ENCODE data around the gene CYB5RL. TPM values are rescaled to one million over a fixed set of nuclear protein-coding genes. Genes with fewer than 3 reads are reported as not detected.

Gene CYB5RL
- total RNA-seq, 4 donors from 2014 or later = 1.9 to 5.1 (median 3.6) TPM

DNA sequence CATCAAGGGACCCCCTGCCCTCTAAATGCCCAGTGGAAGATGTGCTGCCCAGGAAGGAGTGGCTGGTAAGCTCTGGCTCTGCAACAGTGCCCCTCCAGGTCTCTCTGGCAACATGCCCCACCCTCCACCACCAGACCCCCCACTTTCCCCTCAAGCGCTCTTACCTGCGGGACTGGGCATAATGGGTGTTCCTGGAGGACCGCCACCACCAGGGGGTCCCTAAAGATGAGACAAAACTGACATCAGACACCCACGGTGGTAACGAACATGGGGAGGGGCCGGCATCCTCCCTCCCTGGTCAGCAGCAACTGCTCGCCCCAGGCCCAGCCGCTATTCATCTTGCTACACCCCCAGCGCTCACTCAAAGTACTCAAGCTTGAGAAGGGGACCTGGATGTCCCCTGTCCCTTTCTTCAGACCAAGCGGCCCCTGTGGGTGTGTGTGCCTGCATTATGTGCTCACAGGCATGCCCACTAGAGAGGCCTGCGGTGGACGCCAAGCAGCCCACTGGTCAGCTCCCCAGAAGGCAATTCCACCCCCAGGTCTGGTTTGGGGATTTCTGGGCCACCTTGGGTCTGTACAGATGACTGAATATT lies 41.0 kb upstream of the CYB5RL start:
- TF ChIP-seq POLR2AphosphoS5 (IDR thresholded peaks at IDR 0.05) (no peak), CTCF (IDR thresholded peaks at IDR 0.05) (no peak), POLR2A (IDR thresholded peaks at IDR 0.05) (no peak), EP300 (IDR thresholded peaks at IDR 0.05; ENCODE audit: low read depth) (no peak)
- Histone ChIP-seq H3K27me3 (no peaks in the 10 kb centered on the region), H3K4me1 (no peaks in the 10 kb centered on the region), H3K4me3 (no peak overlapping the region), H3K36me3 (peaks cover 0 to 18% (median 7%) of the 10 kb centered on the region in 4 donors), H3K9me3 (no peaks in the 10 kb centered on the region), H3K27ac (no peak overlapping the region)
- in situ Hi-C loops (cut with MboI; ENCODE audit: low pct_ligation_motif_present in 1 of 4, low pct_unique_long_range_greater_than_20kb in 1 of 4, low sequenced_read_pairs in 3 of 4) = no loop called here
- intact Hi-C loops (cut with DNase I; ENCODE audit: low total_unique reads) = loop anchor here (5.0 kb wide), 1 partner anchor 404 kb away; the partner anchor contains the start of gene NDC1
- no peak for DNase-seq
- 95% methylated on average over 12 of the region's 12 CpGs; no CpG with 5 or more reads in 1 of the 2 donors for WGBS, 2 donors (ENCODE audit: low coverage in 1 of 2)

DNA sequence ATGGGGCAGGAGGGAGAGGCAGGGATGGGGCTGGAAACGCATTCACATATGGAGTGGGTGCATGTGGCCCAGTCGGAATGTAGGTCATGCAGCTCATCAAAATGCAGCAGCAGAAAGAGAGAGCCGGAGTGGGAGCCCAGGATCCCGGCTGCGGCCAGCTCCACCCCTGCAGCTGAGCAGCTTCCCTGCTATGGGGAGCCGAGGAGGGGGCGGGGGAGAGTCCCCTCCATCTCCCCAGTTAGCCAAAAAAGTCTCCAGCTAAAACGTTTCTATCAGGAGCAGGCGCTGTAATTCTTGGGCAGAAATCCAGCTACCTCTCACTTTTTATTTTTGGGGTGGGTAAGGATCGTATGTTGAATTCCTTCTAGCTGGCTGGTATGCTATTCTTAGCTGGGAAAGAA lies 39.8 kb upstream of the CYB5RL start:
- no peak for DNase-seq
- H3K4me3 ChIP-seq = no peak overlapping the region
- WGBS, 2 donors (ENCODE audit: low coverage in 1 of 2) = 69 to 100% methylated on average over 1 to 10 of the region's 10 CpGs
- no peaks in the 10 kb centered on the region for H3K27me3 ChIP-seq
- in situ Hi-C loops (cut with MboI; ENCODE audit: low pct_ligation_motif_present in 1 of 4, low pct_unique_long_range_greater_than_20kb in 1 of 4, low sequenced_read_pairs in 3 of 4) (no loop called here), intact Hi-C loops (cut with DNase I; ENCODE audit: low total_unique reads) (loop anchor here (5.0 kb wide), 1 partner anchor 402 kb away; the partner anchor contains the start of gene NDC1)
- no peaks in the 10 kb centered on the region for H3K4me1 ChIP-seq
- no peak overlapping the region for H3K27ac ChIP-seq
- peaks cover 0 to 18% (median 7%) of the 10 kb centered on the region in 4 donors for H3K36me3 ChIP-seq
- TF ChIP-seq CTCF (IDR thresholded peaks at IDR 0.05) (no peak), POLR2AphosphoS5 (IDR thresholded peaks at IDR 0.05) (no peak), EP300 (IDR thresholded peaks at IDR 0.05; ENCODE audit: low read depth) (no peak), POLR2A (IDR thresholded peaks at IDR 0.05) (no peak)
- H3K9me3 ChIP-seq = no peaks in the 10 kb centered on the region

GRCh38 chr1:54239035-54239383 lies 39.2 kb upstream of the CYB5RL start:
- H3K4me1 ChIP-seq = no peaks in the 10 kb centered on the region
- no peaks in the 10 kb centered on the region for H3K9me3 ChIP-seq
- in situ Hi-C loops (cut with MboI; ENCODE audit: low pct_ligation_motif_present in 1 of 4, low pct_unique_long_range_greater_than_20kb in 1 of 4, low sequenced_read_pairs in 3 of 4) (no loop called here), intact Hi-C loops (cut with DNase I; ENCODE audit: low total_unique reads) (no loop called here)
- TF ChIP-seq POLR2A (IDR thresholded peaks at IDR 0.05) = no peak
- TF ChIP-seq POLR2AphosphoS5 (IDR thresholded peaks at IDR 0.05) = no peak
- no peak for TF ChIP-seq CTCF (IDR thresholded peaks at IDR 0.05)
- TF ChIP-seq EP300 (IDR thresholded peaks at IDR 0.05; ENCODE audit: low read depth) = no peak
- 80 to 89% methylated on average over 5 of the region's 5 CpGs for WGBS, 2 donors (ENCODE audit: low coverage in 1 of 2)
- H3K27me3 ChIP-seq = no peaks in the 10 kb centered on the region
- H3K27ac ChIP-seq = no peak overlapping the region
- DNase-seq = no peak
- H3K36me3 ChIP-seq = peaks cover 0 to 18% (median 7%) of the 10 kb centered on the region in 4 donors
- H3K4me3 ChIP-seq = no peak overlapping the region

DNA sequence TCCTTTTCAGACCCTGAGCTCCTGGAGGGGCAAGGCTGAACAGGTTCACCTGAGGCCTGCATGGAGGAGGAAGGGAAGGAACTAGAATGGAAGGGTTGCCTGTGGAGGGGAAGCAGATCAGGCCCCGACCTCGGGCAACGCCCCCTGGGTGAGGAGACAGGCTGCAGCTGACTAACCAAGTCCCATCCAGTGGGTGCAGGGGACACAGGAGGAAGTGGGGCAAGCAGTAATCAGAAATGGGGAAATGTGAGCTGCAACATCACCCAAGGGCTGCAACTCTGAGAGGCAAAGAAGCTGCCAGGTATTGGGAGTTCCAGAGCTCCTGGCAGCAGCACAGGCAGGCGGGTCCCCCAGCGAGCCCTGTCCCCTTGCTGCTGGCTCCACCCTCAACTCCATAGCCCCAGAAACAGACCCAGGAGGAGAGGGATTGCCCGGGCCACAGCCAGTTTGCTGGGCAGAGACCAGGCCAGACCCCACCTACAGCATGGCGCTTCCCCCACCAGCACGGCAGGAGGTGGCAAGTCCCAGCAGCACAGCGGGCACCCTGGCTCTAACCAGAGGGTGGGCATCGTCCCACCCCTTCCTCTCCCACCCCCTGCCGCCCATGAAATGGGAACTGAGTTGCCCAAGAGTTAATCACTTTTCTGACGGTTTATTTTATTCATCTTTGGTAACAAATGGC lies 38.7 kb upstream of the CYB5RL start:
- no peak for DNase-seq
- in situ Hi-C loops (cut with MboI; ENCODE audit: low pct_ligation_motif_present in 1 of 4, low pct_unique_long_range_greater_than_20kb in 1 of 4, low sequenced_read_pairs in 3 of 4) (no loop called here), intact Hi-C loops (cut with DNase I; ENCODE audit: low total_unique reads) (no loop called here)
- WGBS, 2 donors (ENCODE audit: low coverage in 1 of 2) = 77 to 87% methylated on average over 7 to 11 of the region's 12 CpGs
- Histone ChIP-seq H3K36me3 (peaks cover 0 to 18% (median 7%) of the 10 kb centered on the region in 4 donors), H3K27me3 (no peaks in the 10 kb centered on the region), H3K4me3 (no peak overlapping the region), H3K4me1 (no peaks in the 10 kb centered on the region), H3K9me3 (no peaks in the 10 kb centered on the region), H3K27ac (no peak overlapping the region)
- TF ChIP-seq POLR2AphosphoS5 (IDR thresholded peaks at IDR 0.05) = no peak
- no peak for TF ChIP-seq POLR2A (IDR thresholded peaks at IDR 0.05)
- no peak for TF ChIP-seq CTCF (IDR thresholded peaks at IDR 0.05)
- TF ChIP-seq EP300 (IDR thresholded peaks at IDR 0.05; ENCODE audit: low read depth) = no peak

Measured in transverse colon (tissue), 4 donors.